Osteoblast (primary cell): ENCODE results near the gene ZCCHC4. TPM values are rescaled to one million over a fixed set of nuclear protein-coding genes. Genes with fewer than 3 reads are reported as not detected.
"Not testable (repeated sequence)": the region's sequence is repeated elsewhere in the genome, so short reads cannot be mapped to it uniquely, and the experiment has no call there.

Experiments
- DNase-seq: peaks from one replicate; pipeline ENCODE4 v3.0.0; 2011; ENCODE audit warnings: low spot score, mixed read lengths; ENCODE audit not compliant: insufficient read length; ENCODE audit errors: missing footprints
- H2AFZ ChIP-seq: 2 replicates; pipeline ENCODE4 v1.6.0; 2011; ENCODE audit warnings: mild to moderate bottlenecking, low read length
- H3K27ac ChIP-seq: 2 replicates; pipeline ENCODE4 v1.5.1; 2011; ENCODE audit warnings: mild to moderate bottlenecking, low read depth, low read length, moderate library complexity
- H3K27me3 ChIP-seq: 2 replicates; pipeline ENCODE4 v1.6.0; 2012; ENCODE audit warnings: mild to moderate bottlenecking, control low read depth, inconsistent platforms, low read length, moderate library complexity; ENCODE audit not compliant: insufficient read depth
- H3K36me3 ChIP-seq: 2 replicates; pipeline ENCODE4 v1.5.1; 2011; ENCODE audit warnings: mild to moderate bottlenecking, low read length, control low read depth, moderate library complexity; ENCODE audit not compliant: insufficient read depth
- H3K4me1 ChIP-seq: 2 replicates; pipeline ENCODE4 v1.5.1; 2011; ENCODE audit warnings: mild to moderate bottlenecking, low read length, control low read depth, moderate library complexity; ENCODE audit not compliant: insufficient read depth
- H3K4me2 ChIP-seq: 2 replicates; pipeline ENCODE4 v1.6.0; 2011; ENCODE audit warnings: mild to moderate bottlenecking, low read length; ENCODE audit not compliant: insufficient read depth
- H3K4me3 ChIP-seq: fragments of 200-600 bp; sonication (generic); 3 replicates; pipeline ENCODE4 v1.5.1; 2012; ENCODE audit warnings: mild to moderate bottlenecking, low read length, inconsistent platforms; ENCODE audit not compliant: insufficient read depth
- H3K79me2 ChIP-seq: 2 replicates; pipeline ENCODE4 v1.6.0; 2012; ENCODE audit warnings: mild to moderate bottlenecking, low read length, control low read depth, inconsistent platforms; ENCODE audit not compliant: insufficient read depth
- H3K9me3 ChIP-seq: 2 replicates; pipeline ENCODE4 v1.5.1; 2011; ENCODE audit warnings: low read depth, low read length, control low read depth
- H4K20me1 ChIP-seq: 2 replicates; pipeline ENCODE4 v1.6.0; 2012; ENCODE audit warnings: mild to moderate bottlenecking, low read length, control low read depth; ENCODE audit not compliant: insufficient read depth
- CTCF ChIP-seq: IDR thresholded peaks from 2 replicates; pipeline ENCODE4 v1.5.1; 2011; ENCODE audit warnings: mild to moderate bottlenecking, low read depth, low read length, moderate library complexity; ENCODE audit errors: extremely low read depth
- total RNA-seq: library from RNA; depleted of rRNA; stranded (reverse); fragments of >200 nt; gene quantifications from 2 replicates; pipeline ENCODE4 v1.2.3, GENCODE V29; 2012

Gene ZCCHC4
- total RNA-seq, 1 donor, result 13.4 TPM

GRCh38 chr4:25367877-25368276, 55.3 kb downstream of the ZCCHC4 start:
- H3K4me2 ChIP-seq, result no peak overlapping the region
- peaks cover 4% of the 10 kb centered on the region for H3K36me3 ChIP-seq
- no peak overlapping the region for H2AFZ ChIP-seq
- no peak overlapping the region for H3K27ac ChIP-seq
- DNase-seq, result no peak
- no peaks in the 10 kb centered on the region for H3K27me3 ChIP-seq
- H3K4me3 ChIP-seq, result no peak overlapping the region
- no peak for TF ChIP-seq CTCF
- no peaks in the 10 kb centered on the region for H3K4me1 ChIP-seq
- no peaks in the 10 kb centered on the region for H3K79me2 ChIP-seq
- H3K9me3 ChIP-seq, result no peaks in the 10 kb centered on the region
- no peaks in the 10 kb centered on the region for H4K20me1 ChIP-seq

- no peaks in the 10 kb centered on the region for H4K20me1 ChIP-seq
- H3K4me3 ChIP-seq, result no peak overlapping the region
- DNase-seq, result no peak
- no peak for TF ChIP-seq CTCF
- H3K27me3 ChIP-seq, result no peaks in the 10 kb centered on the region
- H3K27ac ChIP-seq, result no peak overlapping the region
- H3K9me3 ChIP-seq, result no peaks in the 10 kb centered on the region
- H2AFZ ChIP-seq, result no peak overlapping the region
- H3K4me2 ChIP-seq, result no peak overlapping the region
- peaks cover 4% of the 10 kb centered on the region for H3K36me3 ChIP-seq
- H3K79me2 ChIP-seq, result no peaks in the 10 kb centered on the region
- no peaks in the 10 kb centered on the region for H3K4me1 ChIP-seq
Observed at GRCh38 chr4:25368315-25368714, 55.7 kb downstream of the ZCCHC4 start.

- Histone ChIP-seq H3K36me3 (peaks cover 4% of the 10 kb centered on the region), H3K4me3 (no peak overlapping the region), H4K20me1 (no peaks in the 10 kb centered on the region), H3K27me3 (no peaks in the 10 kb centered on the region), H3K27ac (no peak overlapping the region), H3K9me3 (no peaks in the 10 kb centered on the region), H3K4me1 (no peaks in the 10 kb centered on the region), H3K4me2 (no peak overlapping the region), H2AFZ (no peak overlapping the region), H3K79me2 (no peaks in the 10 kb centered on the region)
- DNase-seq, result no peak
- no peak for TF ChIP-seq CTCF
Observed at GRCh38 chr4:25370242-25370641, 57.7 kb downstream of the ZCCHC4 start.

GRCh38 chr4:25372549-25372948, 60.0 kb downstream of the ZCCHC4 start:
- not testable (repeated sequence) for H3K9me3 ChIP-seq, H2AFZ ChIP-seq, H3K27ac ChIP-seq, H3K4me2 ChIP-seq, H3K79me2 ChIP-seq, H3K36me3 ChIP-seq, DNase-seq, H4K20me1 ChIP-seq, H3K4me3 ChIP-seq, H3K27me3 ChIP-seq, H3K4me1 ChIP-seq
